DOHH2 (cell line): ENCODE results near the gene VWA3B.

Experiments used
- EZH2phosphoT487 ChIP-seq: fragments of 200-600 bp; sonication (generic); IDR thresholded peaks from 2 replicates; pipeline ENCODE4 v1.6.1; 2017; ENCODE audit warnings: borderline replicate concordance, mild to moderate bottlenecking, antibody characterized with exemption, low read length, moderate library complexity, mixed read lengths
- TF ChIP-seq, protein P1 (sequence below): fragments of 200-600 bp; sonication (generic); IDR thresholded peaks from one replicate; pipeline ENCODE4 v1.5.1; 2014; ENCODE audit warnings: antibody characterized with exemption, mild to moderate bottlenecking, low read depth, low read length; ENCODE audit not compliant: poor library complexity, severe bottlenecking

DNA sequence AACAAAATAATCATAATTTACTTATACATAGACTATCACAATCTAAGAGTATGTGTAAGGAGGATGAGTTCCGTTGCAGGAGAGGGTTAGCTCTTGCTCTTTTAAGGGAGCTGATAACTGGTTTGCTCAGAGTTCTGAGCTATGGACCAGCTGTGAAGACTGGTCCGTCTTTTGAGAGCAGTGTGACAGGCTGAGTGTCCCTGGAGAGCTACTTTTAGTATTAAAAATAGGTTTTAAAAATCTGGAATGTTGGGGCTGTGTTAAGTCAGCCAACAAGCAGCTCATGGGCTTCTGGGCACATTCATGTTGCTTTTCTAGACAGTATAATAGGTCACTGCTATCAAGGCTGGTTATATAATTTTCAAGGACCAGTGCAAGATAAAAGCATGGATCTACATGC lies 49.8 kb upstream of the VWA3B start:
- TF ChIP-seq, protein P1, sequence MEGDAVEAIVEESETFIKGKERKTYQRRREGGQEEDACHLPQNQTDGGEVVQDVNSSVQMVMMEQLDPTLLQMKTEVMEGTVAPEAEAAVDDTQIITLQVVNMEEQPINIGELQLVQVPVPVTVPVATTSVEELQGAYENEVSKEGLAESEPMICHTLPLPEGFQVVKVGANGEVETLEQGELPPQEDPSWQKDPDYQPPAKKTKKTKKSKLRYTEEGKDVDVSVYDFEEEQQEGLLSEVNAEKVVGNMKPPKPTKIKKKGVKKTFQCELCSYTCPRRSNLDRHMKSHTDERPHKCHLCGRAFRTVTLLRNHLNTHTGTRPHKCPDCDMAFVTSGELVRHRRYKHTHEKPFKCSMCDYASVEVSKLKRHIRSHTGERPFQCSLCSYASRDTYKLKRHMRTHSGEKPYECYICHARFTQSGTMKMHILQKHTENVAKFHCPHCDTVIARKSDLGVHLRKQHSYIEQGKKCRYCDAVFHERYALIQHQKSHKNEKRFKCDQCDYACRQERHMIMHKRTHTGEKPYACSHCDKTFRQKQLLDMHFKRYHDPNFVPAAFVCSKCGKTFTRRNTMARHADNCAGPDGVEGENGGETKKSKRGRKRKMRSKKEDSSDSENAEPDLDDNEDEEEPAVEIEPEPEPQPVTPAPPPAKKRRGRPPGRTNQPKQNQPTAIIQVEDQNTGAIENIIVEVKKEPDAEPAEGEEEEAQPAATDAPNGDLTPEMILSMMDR = no peak
- no peak for TF ChIP-seq EZH2phosphoT487
